ENCODE data around the gene FHAD1.

GRCh38 chr1:15326691-15327588 lies 79.9 kb downstream of the FHAD1 start:
- TF ChIP-seq, protein P1, sequence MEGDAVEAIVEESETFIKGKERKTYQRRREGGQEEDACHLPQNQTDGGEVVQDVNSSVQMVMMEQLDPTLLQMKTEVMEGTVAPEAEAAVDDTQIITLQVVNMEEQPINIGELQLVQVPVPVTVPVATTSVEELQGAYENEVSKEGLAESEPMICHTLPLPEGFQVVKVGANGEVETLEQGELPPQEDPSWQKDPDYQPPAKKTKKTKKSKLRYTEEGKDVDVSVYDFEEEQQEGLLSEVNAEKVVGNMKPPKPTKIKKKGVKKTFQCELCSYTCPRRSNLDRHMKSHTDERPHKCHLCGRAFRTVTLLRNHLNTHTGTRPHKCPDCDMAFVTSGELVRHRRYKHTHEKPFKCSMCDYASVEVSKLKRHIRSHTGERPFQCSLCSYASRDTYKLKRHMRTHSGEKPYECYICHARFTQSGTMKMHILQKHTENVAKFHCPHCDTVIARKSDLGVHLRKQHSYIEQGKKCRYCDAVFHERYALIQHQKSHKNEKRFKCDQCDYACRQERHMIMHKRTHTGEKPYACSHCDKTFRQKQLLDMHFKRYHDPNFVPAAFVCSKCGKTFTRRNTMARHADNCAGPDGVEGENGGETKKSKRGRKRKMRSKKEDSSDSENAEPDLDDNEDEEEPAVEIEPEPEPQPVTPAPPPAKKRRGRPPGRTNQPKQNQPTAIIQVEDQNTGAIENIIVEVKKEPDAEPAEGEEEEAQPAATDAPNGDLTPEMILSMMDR (IDR thresholded peaks at IDR 0.05 in 2 of 3, conservative IDR thresholded peaks at IDR 0.05 in 1 of 3; ENCODE audit: insufficient read depth in 2 of 3, low read depth in 1 of 3, low read length in 3 of 3) = no peak
- no peak for TF ChIP-seq MED1 (CRISPR knock-in tag; IDR thresholded peaks at IDR 0.05; ENCODE audit: borderline replicate concordance)
- no peak for TF ChIP-seq CHD1 (IDR thresholded peaks at IDR 0.05; ENCODE audit: low read length)
- no peak for TF ChIP-seq DNMT1 (IDR thresholded peaks at IDR 0.05)
- TF ChIP-seq BCL6 (CRISPR knock-in tag; IDR thresholded peaks at IDR 0.05) = no peak
- TF ChIP-seq COPS2 (conservative IDR thresholded peaks at IDR 0.05) = no peak

Data from K562 (cell line).